IMR-90 (cell line): Measurements from ENCODE around the gene VASH1. TPM values are rescaled to one million over a fixed set of nuclear protein-coding genes. Genes with fewer than 3 reads are reported as not detected.

Source experiments
- ATAC-seq: fragments of 200-7000 bp; cut with Tn5 transposase; 2 replicates; pipeline ENCODE4 v1.9.1; 2020; ENCODE audit warnings: low read depth, mild to moderate bottlenecking, moderate library complexity
- BruUV-seq: library from RNA; stranded (reverse); fragments of 400-500 nt; replicated peaks from 2 replicates; lab custom pipeline; 2021; lab: Mats Ljungman, UMichigan
- CTCF ChIA-PET: fragments of 300-600 bp; formaldehyde crosslinking; extraction: SDS; loops from one replicate; lab custom pipeline; 2021; ENCODE audit warnings: antibody characterized with exemption; lab: Yijun Ruan, JAX
- POLR2A ChIA-PET: fragments of 300-600 bp; sonication (Branson Sonifier 250); formaldehyde crosslinking; loops from one replicate; lab custom pipeline; 2022; ENCODE audit warnings: antibody characterized with exemption; ENCODE audit not compliant: unreplicated experiment; lab: Charles Lee
- DNase-seq: peaks from one replicate; pipeline ENCODE4 v3.0.0; 2013
- H2AFZ ChIP-seq: replicated peaks from 2 replicates; pipeline ENCODE3; 2013; ENCODE audit warnings: low read length, mild to moderate bottlenecking; ENCODE audit not compliant: poor library complexity
- H2AK5ac ChIP-seq: 2 replicates; pipeline ENCODE4 v1.6.1; 2013; ENCODE audit warnings: low read depth, low read length, inconsistent platforms
- H2AK9ac ChIP-seq: replicated peaks from 2 replicates; pipeline ENCODE3; 2013; ENCODE audit warnings: mild to moderate bottlenecking, low read depth, low read length, moderate library complexity; ENCODE audit not compliant: poor library complexity
- H2BK120ac ChIP-seq: 2 replicates; pipeline ENCODE4 v1.6.1; 2013; ENCODE audit warnings: low read depth, low read length, inconsistent platforms
- H2BK15ac ChIP-seq: 3 replicates; pipeline ENCODE4 v1.6.1; 2013; ENCODE audit warnings: low read depth, low read length, inconsistent platforms
- H2BK20ac ChIP-seq: 2 replicates; pipeline ENCODE4 v1.6.1; 2013; ENCODE audit warnings: low read depth, mild to moderate bottlenecking, inconsistent platforms, low read length, moderate library complexity
- H2BK5ac ChIP-seq: 2 replicates; pipeline ENCODE4 v1.6.1; 2013; ENCODE audit warnings: mild to moderate bottlenecking, low read depth, low read length, inconsistent platforms; ENCODE audit not compliant: poor library complexity, severe bottlenecking
- H3K14ac ChIP-seq: replicated peaks from 2 replicates; pipeline ENCODE4 v1.6.1; 2013; ENCODE audit warnings: low read depth, low read length, inconsistent platforms
- H3K18ac ChIP-seq: 2 replicates; pipeline ENCODE4 v1.6.1; 2013; ENCODE audit warnings: low read depth, low read length, control low read depth
- H3K23ac ChIP-seq: 2 replicates; pipeline ENCODE4 v1.6.1; 2013; ENCODE audit warnings: low read depth, low read length, inconsistent platforms
- H3K27ac ChIP-seq: 2 replicates; pipeline ENCODE4 v1.5.1; 2013; ENCODE audit warnings: mild to moderate bottlenecking, control low read depth, low read length; ENCODE audit not compliant: insufficient read depth
- H3K27me3 ChIP-seq: 2 replicates; pipeline ENCODE4 v1.6.1; 2013; ENCODE audit warnings: low read length; ENCODE audit not compliant: control insufficient read depth, insufficient read depth
- H3K36me3 ChIP-seq: 2 replicates; pipeline ENCODE4 v1.6.1; 2013; ENCODE audit warnings: low read length, mixed read lengths; ENCODE audit not compliant: control insufficient read depth, insufficient read depth
- H3K4ac ChIP-seq: 2 replicates; pipeline ENCODE4 v1.6.1; 2013; ENCODE audit warnings: low read depth, low read length, inconsistent platforms
- H3K4me1 ChIP-seq: 2 replicates; pipeline ENCODE4 v1.6.1; 2013; ENCODE audit warnings: low read length, mixed read lengths; ENCODE audit not compliant: control insufficient read depth, insufficient read depth
- H3K4me2 ChIP-seq: 2 replicates; pipeline ENCODE4 v1.6.1; 2013; ENCODE audit warnings: low read depth, mild to moderate bottlenecking, control low read depth, low read length, moderate library complexity
- H3K4me3 ChIP-seq: 2 replicates; pipeline ENCODE4 v1.5.1; 2013; ENCODE audit warnings: low read depth, mild to moderate bottlenecking, control low read depth, low read length, moderate library complexity; ENCODE audit not compliant: insufficient read depth
- H3K56ac ChIP-seq: 2 replicates; pipeline ENCODE4 v1.6.1; 2013; ENCODE audit warnings: low read length, inconsistent platforms; ENCODE audit not compliant: insufficient read depth; ENCODE audit errors: extremely low read depth
- H3K79me1 ChIP-seq, 2 experiments: 2 replicates each; pipeline ENCODE4 v1.6.1; 2013; ENCODE audit warnings: low read length in 2 of 2, inconsistent platforms in 1 of 2, low read depth in 1 of 2
- H3K9ac ChIP-seq: 2 replicates; pipeline ENCODE4 v1.6.1; 2013; ENCODE audit warnings: low read depth, low read length, control low read depth
- H3K9me1 ChIP-seq: 2 replicates; pipeline ENCODE4 v1.6.1; 2013; ENCODE audit warnings: low read length, inconsistent platforms; ENCODE audit not compliant: insufficient read depth
- H3K9me3 ChIP-seq: 2 replicates; pipeline ENCODE4 v1.6.1; 2013; ENCODE audit warnings: low read length; ENCODE audit not compliant: control insufficient read depth, insufficient read depth
- H4K20me1 ChIP-seq: 2 replicates; pipeline ENCODE4 v1.6.1; 2013; ENCODE audit warnings: low read length, inconsistent platforms; ENCODE audit not compliant: insufficient read depth
- H4K5ac ChIP-seq: 2 replicates; pipeline ENCODE4 v1.6.1; 2013; ENCODE audit warnings: mild to moderate bottlenecking, low read depth, low read length, control low read depth
- H4K8ac ChIP-seq, 2 experiments: 2 replicates each; pipeline ENCODE4 v1.6.1; 2013; ENCODE audit warnings: low read depth in 2 of 2, low read length in 2 of 2, control low read depth in 1 of 2, inconsistent platforms in 1 of 2
- H4K91ac ChIP-seq: 2 replicates; pipeline ENCODE4 v1.6.1; 2013; ENCODE audit warnings: low read depth, low read length, inconsistent platforms; ENCODE audit not compliant: insufficient read depth
- BHLHE40 ChIP-seq: fragments of 150-350 bp; IDR thresholded peaks from 2 replicates; pipeline ENCODE4 v1.6.1; 2016; ENCODE audit warnings: mild to moderate bottlenecking, low read depth, low read length
- CEBPB ChIP-seq: IDR thresholded peaks from 2 replicates; pipeline ENCODE4 v1.6.1; 2012; ENCODE audit warnings: low read depth, low read length, improper control_type of control experiment
- CHD1 ChIP-seq: IDR thresholded peaks from 2 replicates; pipeline ENCODE4 v1.6.1; 2012; ENCODE audit warnings: low read depth, low read length, improper control_type of control experiment
- CTCF ChIP-seq: conservative IDR thresholded peaks from 2 replicates; pipeline ENCODE4 v1.5.1; 2012; ENCODE audit warnings: mild to moderate bottlenecking, low read depth, low read length, improper control_type of control experiment
- ELK1 ChIP-seq: fragments of 150-350 bp; IDR thresholded peaks from 2 replicates; pipeline ENCODE4 v1.6.1; 2016; ENCODE audit warnings: low read depth, mild to moderate bottlenecking, low read length, moderate library complexity, borderline replicate concordance
- FOS ChIP-seq: fragments of 150-350 bp; IDR thresholded peaks from 2 replicates; pipeline ENCODE4 v1.6.1; 2016; ENCODE audit warnings: low read depth, low read length
- MAFK ChIP-seq: IDR thresholded peaks from 2 replicates; pipeline ENCODE4 v1.6.1; 2012; ENCODE audit warnings: low read depth, low read length, improper control_type of control experiment
- MAZ ChIP-seq: IDR thresholded peaks from 2 replicates; pipeline ENCODE4 v1.6.1; 2012; ENCODE audit warnings: low read depth, mild to moderate bottlenecking, low read length, improper control_type of control experiment, moderate library complexity, borderline replicate concordance
- MXI1 ChIP-seq: IDR thresholded peaks from 2 replicates; pipeline ENCODE4 v1.6.1; 2012; ENCODE audit warnings: low read depth, mild to moderate bottlenecking, low read length, moderate library complexity, borderline replicate concordance
- NFE2L2 ChIP-seq: fragments of 150-350 bp; IDR thresholded peaks from 2 replicates; pipeline ENCODE4 v1.6.1; 2016; ENCODE audit warnings: low read depth, mild to moderate bottlenecking, low read length
- POLR2A ChIP-seq: IDR thresholded peaks from 2 replicates; pipeline ENCODE4 v1.6.1; 2012; ENCODE audit warnings: mild to moderate bottlenecking, low read depth, low read length
- RAD21 ChIP-seq: IDR thresholded peaks from 2 replicates; pipeline ENCODE4 v1.6.1; 2012; ENCODE audit warnings: low read length, improper control_type of control experiment
- RCOR1 ChIP-seq: IDR thresholded peaks from 2 replicates; pipeline ENCODE4 v1.6.1; 2012; ENCODE audit warnings: mild to moderate bottlenecking, low read length, improper control_type of control experiment; ENCODE audit not compliant: insufficient replicate concordance
- RFX5 ChIP-seq: IDR thresholded peaks from 2 replicates; pipeline ENCODE4 v1.8.0; 2012; ENCODE audit warnings: low read depth, mild to moderate bottlenecking, low read length, moderate library complexity
- SMC3 ChIP-seq: fragments of 150-350 bp; IDR thresholded peaks from 2 replicates; pipeline ENCODE4 v1.6.1; 2016; ENCODE audit warnings: low read depth, mild to moderate bottlenecking, antibody characterized with exemption, low read length, moderate library complexity
- USF2 ChIP-seq: fragments of 150-350 bp; IDR thresholded peaks from 2 replicates; pipeline ENCODE4 v1.6.1; 2017; ENCODE audit warnings: mild to moderate bottlenecking, antibody characterized with exemption, low read length, low read depth
- WGBS, 2 experiments: methylation state at CpG; one replicate each; pipeline versions ENCODE4 v1.1.5 to v1.1.7; 2013; ENCODE audit warnings: missing lambda C conversion rate in 2 of 2; ENCODE audit not compliant: insufficient read length in 1 of 2; ENCODE audit errors: extremely low coverage in 2 of 2; 5-methylcytosine and 5-hydroxymethylcytosine counted together
- dilution Hi-C: fragments of 300-500 bp; cut with HindIII; formaldehyde crosslinking; loops from one replicate; pipeline ENCODE4 v1.14.3; 2018; ENCODE audit warnings: low sequenced_read_pairs; ENCODE audit not compliant: unreplicated experiment
- in situ Hi-C: fragments of 300-500 bp; cut with MboI; formaldehyde crosslinking; loops from 3 replicates; pipeline ENCODE4 v1.14.3; 2019; ENCODE audit warnings: low sequenced_read_pairs, inconsistent platforms, mixed read lengths
- intact Hi-C: fragments of 100-400 bp; cut with micrococcal nuclease; formaldehyde crosslinking; loops from 2 replicates; pipeline ENCODE4 v1.10.0; 2022
- polyA plus RNA-seq, 3 experiments: library from polyadenylated mRNA; depleted of rRNA; stranded (reverse); fragments of >200 nt; gene quantifications; 2 replicates each; pipeline ENCODE4 v1.2.3, GENCODE V29; 2012; ENCODE audit warnings: low replicate concordance in 1 of 3
- total RNA-seq: library from RNA; depleted of rRNA; stranded (reverse); fragments of >200 nt; gene quantifications from 2 replicates; pipeline ENCODE4 v1.2.3, GENCODE V29; 2012

Gene VASH1
- total and polyA plus RNA-seq, 2 of the 4 experiments (the other 2 are of a cell fraction): 2.0 to 9.5 TPM

- Histone ChIP-seq H3K9me3 (no peaks in the 10 kb centered on the region), H4K20me1 (no peaks in the 10 kb centered on the region), H4K8ac (no peak overlapping the region), H2AK9ac (no peak overlapping the region), H2BK15ac (no peak overlapping the region), H3K79me1 (no peaks in the 10 kb centered on the region), H2BK5ac (no peak overlapping the region), H4K5ac (no peak overlapping the region), H2BK120ac (no peak overlapping the region), H3K18ac (no peak overlapping the region), H3K9me1 (peaks cover 2% of the 10 kb centered on the region; the same call in 1 of the 2 replicates), H3K56ac (no peak overlapping the region), H3K4me1 (peaks cover 4% of the 10 kb centered on the region; the same call in 1 of the 2 replicates), H3K4me2 (no peak overlapping the region), H3K36me3 (peaks cover 8% of the 10 kb centered on the region; the same call in 1 of the 2 replicates), H2BK20ac (no peak overlapping the region), H3K27me3 (no peaks in the 10 kb centered on the region), H4K91ac (no peak overlapping the region), H2AFZ (no peak overlapping the region), H3K27ac (no peak overlapping the region), H3K9ac (no peak overlapping the region), H3K4me3 (no peak overlapping the region), H3K14ac (no peak overlapping the region), H3K23ac (no peak overlapping the region), H3K4ac (no peak overlapping the region), H2AK5ac (no peak overlapping the region)
- no peak for TF ChIP-seq CHD1
- TF ChIP-seq ELK1: no peak
- TF ChIP-seq USF2: no peak
- no peak for TF ChIP-seq BHLHE40
- no peak for TF ChIP-seq MAZ
- TF ChIP-seq CEBPB: no peak
- TF ChIP-seq POLR2A: no peak
- TF ChIP-seq RAD21: no peak
- no peak for TF ChIP-seq RFX5
- no peak for TF ChIP-seq MXI1
- TF ChIP-seq SMC3: no peak
- no peak for TF ChIP-seq MAFK
- TF ChIP-seq NFE2L2: no peak
- TF ChIP-seq RCOR1: no peak
- TF ChIP-seq CTCF: no peak
- TF ChIP-seq FOS: no peak
- in situ Hi-C loops (loop anchor here (5.0 kb wide), 1 partner anchor 63 kb away; no protein-coding TSS in a partner anchor), intact Hi-C loops (no loop called here), dilution Hi-C loops (no loop called here)
- DNase-seq (no peak), ATAC-seq (no peak)
- WGBS, 2 experiments: 100% methylated on average over 1 of the region's 5 CpGs; no CpG with 5 or more reads in 1 of the 2 experiments
- CTCF ChIA-PET: interaction anchor here (1.2 kb wide), 1 partner anchor 15 kb away, joined by 3 read pairs; no protein-coding TSS in a partner anchor
- POLR2A ChIA-PET: interaction anchor here (0.5 kb wide), 1 partner anchor 130 kb away, joined by 8 read pairs; no protein-coding TSS in a partner anchor
- BruUV-seq: no TSS peak
Measured at GRCh38 chr14:76780360-76780759, 19.1 kb downstream of the VASH1 start.
